HG03025 (cell line): ENCODE results near the gene FBXL20.
"Not testable (repeated sequence)": the region's sequence is repeated elsewhere in the genome, so short reads cannot be mapped to it uniquely, and the experiment has no call there.

Experiments
- ATAC-seq: cut with Tn5 transposase; IDR thresholded peaks from one replicate; pipeline ENCODE4 v1.9.1; 2021; ENCODE audit warnings: mild to moderate bottlenecking, moderate library complexity; ENCODE audit not compliant: unreplicated experiment, low FRiP score

The FBXL20 gene

GRCh38 chr17:39401412-39402243 lies at the start of gene FBXL20:
FBXL20 (minus strand) TSS chr17:39401626; CDS start chr17:39401402, 224 bp downstream.
- peak; percentile 59 for ATAC-seq

DNA sequence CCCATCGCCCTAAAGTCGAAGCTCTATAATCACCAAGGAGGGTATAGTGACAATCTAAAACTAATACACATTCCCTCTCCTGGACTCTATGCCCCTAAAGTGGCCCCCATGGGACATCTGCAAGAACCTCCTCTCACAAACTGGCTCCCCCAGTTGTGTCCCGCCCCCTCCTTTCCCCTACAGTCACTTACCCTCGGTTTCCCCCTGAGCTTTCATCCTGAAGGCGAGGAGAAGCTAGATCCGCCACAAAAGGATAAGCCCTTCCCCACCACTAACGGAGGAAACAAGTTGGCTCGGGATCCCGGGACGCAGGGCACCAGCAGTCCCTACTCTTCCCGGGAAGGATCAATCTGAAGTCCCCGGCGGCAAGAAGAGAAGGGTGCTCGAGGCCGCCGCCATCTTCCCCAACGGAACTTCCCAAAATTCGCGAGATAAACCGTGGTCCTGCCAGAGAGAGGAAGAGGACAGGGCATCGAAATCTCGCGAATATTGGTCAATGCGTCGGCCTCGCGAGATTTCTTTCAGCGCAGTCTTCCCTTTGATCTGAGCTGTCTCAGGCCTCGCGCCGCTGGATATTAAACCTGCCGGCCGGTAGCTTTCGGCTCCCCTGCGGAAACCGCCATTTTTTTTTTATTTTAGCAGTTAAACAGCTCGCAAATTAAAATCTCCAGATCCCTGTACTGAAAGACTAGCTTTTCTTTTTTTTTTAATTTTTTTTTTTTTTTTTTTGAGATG lies 49.6 kb upstream of the FBXL20 start, which contains the start of gene MED1:
MED1 (minus strand) TSS at position 417 of the 735 bp plus-strand sequence; CDS start at position 216, 201 bp downstream.
- peak; percentile 72 for ATAC-seq

DNA sequence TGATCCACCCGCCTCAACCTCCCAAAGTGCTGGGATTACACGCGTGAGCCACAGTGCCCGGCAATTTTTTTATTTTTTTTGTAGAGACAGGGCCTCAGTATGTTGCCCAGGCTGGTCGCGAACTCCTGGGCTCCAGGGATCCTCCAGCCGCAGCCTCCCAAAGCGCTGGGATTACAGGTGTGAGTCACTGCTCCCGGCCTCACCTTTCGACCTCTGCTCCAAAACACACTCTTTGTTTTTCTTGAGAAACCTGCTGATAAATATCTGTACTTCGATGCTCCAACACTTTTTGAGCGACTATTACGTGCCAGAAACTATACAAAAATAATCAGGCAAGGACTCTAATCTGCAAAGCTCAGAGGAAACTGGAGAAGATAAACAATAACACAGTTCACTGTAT lies 48.6 kb upstream of the FBXL20 start:
- no peak for ATAC-seq

DNA sequence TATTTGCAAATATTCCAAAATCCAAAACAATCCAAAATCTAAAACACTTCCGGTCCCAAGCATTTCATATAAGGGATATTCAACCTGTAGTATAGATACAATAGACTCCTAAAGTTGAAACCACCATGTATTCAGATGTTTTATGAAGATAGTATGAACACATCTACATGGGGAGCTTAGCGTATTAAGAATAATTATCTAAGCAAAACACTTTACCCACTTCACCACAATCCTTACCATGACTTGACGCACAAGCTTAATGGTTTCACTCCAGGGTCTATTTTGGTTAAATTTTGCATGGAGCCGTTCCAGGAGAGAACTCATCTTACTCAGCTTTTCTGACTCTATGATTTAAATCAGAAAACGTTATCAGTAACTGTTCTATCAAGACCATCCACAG lies 46.1 kb upstream of the FBXL20 start:
- no peak for ATAC-seq

- ATAC-seq = no peak
Measured at GRCh38 chr17:39443326-39443725, 41.9 kb upstream of the FBXL20 start.

- not testable (repeated sequence) for ATAC-seq
Measured at GRCh38 chr17:39439868-39440267, 38.4 kb upstream of the FBXL20 start.

- no peak for ATAC-seq
Measured at GRCh38 chr17:39429600-39429999, 28.2 kb upstream of the FBXL20 start.

GRCh38 chr17:39416141-39416540 lies 14.7 kb upstream of the FBXL20 start:
- no peak for ATAC-seq

DNA sequence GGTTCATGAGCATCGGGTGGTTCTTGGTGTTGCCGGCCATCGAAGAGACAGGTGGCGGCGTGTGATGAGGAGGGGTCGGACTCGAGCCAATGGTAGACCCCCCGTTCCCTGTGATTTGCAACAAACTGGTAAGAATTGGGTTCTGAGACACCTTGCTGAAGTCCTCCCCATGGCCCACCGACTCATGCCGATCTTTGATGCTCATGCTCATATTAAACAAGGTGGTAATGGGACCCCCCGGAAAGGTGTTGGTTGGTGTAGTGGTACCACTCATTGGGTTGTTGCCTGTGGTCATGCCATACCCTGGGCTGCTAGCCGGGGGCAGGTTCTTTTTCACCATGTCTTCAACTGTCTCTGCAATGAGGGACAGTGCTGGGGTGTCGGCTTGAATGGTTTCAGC lies 8.9 kb upstream of the FBXL20 start:
- no peak for ATAC-seq

GRCh38 chr17:39408360-39408759 lies 6.9 kb upstream of the FBXL20 start:
- ATAC-seq = no peak

DNA sequence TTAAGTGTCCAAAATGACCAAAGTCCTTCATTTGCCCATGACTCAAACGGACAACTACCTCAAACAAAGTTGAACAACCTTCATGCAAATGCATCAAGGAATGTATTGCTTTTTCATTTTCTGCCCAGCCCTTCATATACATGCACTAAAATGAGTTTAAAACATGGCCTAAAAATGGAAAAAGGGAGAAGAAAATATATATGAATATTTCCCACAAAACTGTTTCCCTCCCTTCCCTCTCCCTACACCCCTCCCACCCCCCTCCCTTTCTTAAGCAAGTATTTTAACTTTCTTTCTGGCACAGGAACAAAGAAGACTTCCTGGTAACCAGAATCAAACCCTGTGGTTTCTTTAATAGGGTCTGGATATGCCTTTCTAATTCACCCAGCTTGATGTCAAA lies 5.5 kb upstream of the FBXL20 start:
- no peak for ATAC-seq

- ATAC-seq = no peak
Measured at GRCh38 chr17:39405436-39405835, 4.0 kb upstream of the FBXL20 start.

GRCh38 chr17:39404542-39405378 lies 3.3 kb upstream of the FBXL20 start:
- ATAC-seq = no peak

DNA sequence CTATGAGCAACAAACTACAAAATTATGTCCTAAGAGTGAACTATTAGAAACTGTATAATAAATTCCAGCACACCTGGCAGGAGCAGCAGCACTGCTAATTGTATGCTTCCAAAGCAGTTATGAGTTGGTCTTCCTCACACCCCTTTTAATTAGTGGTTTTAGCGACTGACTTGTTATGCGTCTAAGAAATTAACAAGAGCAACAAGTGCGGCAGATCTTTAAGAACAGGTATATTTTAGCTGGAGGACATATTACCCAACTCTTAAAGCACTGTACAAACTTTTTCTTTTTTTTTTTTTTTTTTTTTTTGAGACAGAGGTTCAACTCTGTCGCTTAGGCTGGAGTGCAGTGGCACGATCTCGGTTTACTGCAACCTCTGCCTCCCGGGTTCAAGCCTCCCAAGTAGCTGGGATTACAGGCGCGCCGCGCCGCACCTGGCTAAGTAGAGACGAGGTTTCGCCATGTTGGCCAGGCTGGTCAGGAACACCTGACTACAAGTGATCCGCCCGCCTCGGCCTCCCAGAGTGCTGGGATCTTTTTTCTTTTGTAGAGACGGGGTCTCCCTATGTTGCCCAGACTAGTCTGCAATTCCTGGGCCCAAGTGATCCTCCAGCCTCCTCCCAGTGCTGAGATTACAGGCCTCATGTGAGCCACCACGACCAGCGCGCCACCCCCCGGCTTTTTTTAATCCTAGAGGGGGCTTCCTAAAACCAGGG lies 1.6 kb upstream of the FBXL20 start:
- ATAC-seq = no peak

DNA sequence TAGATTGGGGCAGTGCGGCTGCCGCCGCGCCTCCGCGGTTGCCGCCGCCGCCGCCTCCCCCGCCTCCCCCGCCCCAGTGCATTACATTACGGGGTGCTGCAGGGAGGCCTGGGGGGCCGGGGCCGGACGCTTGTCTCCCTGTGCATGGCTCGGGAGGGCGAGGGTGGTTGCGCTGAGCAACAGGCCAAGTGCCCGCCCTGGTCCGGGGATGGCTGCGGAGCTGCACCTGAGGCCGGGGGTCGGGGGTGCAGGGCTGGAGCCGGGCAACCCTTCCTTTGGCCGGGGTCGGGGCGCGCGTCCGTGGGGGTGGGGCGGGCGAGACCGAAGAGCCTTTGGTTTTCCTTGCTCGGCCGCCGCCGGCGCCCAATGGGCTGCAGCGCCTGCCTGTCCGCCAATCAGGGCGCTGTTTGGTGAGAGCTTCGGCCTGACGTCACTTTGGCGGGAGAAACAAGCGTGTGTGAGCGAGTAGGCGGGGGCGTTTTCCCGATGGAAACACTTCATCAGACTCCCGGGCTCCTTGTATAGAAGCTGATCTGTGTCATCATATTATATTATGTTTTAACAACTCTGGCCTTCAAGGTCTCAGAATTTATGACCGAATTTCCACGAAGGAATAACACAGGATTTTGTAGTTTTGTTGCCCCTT lies 941 bp upstream of the FBXL20 start:
- ATAC-seq = peak; percentile 46

GRCh38 chr17:39400547-39401411 lies 647 bp downstream of the FBXL20 start:
- peak; percentile 9 for ATAC-seq

- ATAC-seq = no peak
Measured at GRCh38 chr17:39399791-39400190, 1.6 kb downstream of the FBXL20 start.

DNA sequence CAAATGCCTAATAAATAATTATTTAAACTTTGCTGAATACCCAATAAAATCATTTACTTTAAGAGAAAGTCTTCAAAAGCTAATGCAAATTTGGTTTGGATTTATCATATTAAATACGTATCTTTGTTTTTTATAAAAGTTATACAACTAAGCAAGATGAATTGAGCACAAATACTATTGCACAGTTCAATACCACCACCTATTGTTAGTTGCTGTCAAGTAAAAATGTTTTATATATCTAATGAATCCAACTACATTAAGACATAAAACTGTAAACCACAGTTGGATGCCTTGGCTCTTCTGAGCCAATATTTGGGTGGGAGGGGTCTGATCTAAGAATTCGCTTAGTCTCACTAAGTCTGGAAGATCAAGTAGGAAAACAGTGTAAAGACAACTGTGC lies 7.7 kb downstream of the FBXL20 start:
- no peak for ATAC-seq

GRCh38 chr17:39391448-39391847 lies 10.0 kb downstream of the FBXL20 start:
- no peak for ATAC-seq
